B cell (primary cell): ENCODE data around the gene CD44.
"Not testable (repeated sequence)": the region's sequence is repeated elsewhere in the genome, so short reads cannot be mapped to it uniquely, and the experiment has no call there.

Experiments used
- EZH2 ChIP-seq: IDR thresholded peaks from 2 replicates; pipeline ENCODE4 v1.6.1; 2012; ENCODE audit warnings: borderline replicate concordance, low read depth, mild to moderate bottlenecking, moderate library complexity, low read length; ENCODE audit not compliant: insufficient read depth, poor library complexity, severe bottlenecking
- TF ChIP-seq, protein P1 (sequence below): fragments of 200-600 bp; IDR thresholded peaks from one replicate; pipeline ENCODE4 v1.8.0; 2022; ENCODE audit warnings: antibody characterized with exemption, mild to moderate bottlenecking

DNA sequence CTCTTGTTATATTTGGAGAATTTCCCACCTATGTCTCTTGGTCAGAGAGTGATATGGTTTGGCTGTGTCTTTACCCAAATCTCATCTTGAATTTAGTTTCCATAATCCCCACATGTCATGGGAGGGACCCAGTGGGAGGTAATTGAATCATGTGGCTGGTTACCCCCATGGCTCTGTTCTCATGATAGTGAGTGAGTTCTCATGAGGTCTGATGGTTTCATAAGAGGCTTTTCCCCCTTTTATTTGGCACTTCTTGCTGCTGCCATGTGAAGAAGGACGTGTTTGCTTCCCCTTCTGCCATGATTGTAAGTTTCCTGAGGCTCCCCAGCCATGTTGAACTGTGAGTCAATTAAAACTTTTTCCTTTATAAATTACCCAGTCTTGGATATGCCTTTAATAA is 30.6 kb upstream of the CD44 start:
- TF ChIP-seq, protein P1, sequence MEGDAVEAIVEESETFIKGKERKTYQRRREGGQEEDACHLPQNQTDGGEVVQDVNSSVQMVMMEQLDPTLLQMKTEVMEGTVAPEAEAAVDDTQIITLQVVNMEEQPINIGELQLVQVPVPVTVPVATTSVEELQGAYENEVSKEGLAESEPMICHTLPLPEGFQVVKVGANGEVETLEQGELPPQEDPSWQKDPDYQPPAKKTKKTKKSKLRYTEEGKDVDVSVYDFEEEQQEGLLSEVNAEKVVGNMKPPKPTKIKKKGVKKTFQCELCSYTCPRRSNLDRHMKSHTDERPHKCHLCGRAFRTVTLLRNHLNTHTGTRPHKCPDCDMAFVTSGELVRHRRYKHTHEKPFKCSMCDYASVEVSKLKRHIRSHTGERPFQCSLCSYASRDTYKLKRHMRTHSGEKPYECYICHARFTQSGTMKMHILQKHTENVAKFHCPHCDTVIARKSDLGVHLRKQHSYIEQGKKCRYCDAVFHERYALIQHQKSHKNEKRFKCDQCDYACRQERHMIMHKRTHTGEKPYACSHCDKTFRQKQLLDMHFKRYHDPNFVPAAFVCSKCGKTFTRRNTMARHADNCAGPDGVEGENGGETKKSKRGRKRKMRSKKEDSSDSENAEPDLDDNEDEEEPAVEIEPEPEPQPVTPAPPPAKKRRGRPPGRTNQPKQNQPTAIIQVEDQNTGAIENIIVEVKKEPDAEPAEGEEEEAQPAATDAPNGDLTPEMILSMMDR = not testable (repeated sequence)
- TF ChIP-seq EZH2 = not testable (repeated sequence)
